Nephron (organoid): ENCODE data around the gene PRPH.

Experiments
- H3K27ac Mint-ChIP-seq, 3 experiments: 2 replicates each; pipeline ENCODE4 v1.8.0; 2020; ENCODE audit warnings: mixed read lengths in 3 of 3, mild to moderate bottlenecking in 2 of 3, moderate library complexity in 1 of 3
- H3K27me3 Mint-ChIP-seq: 2 replicates; pipeline ENCODE4 v1.8.0; 2021; ENCODE audit warnings: low read depth, mild to moderate bottlenecking, moderate library complexity, mixed read lengths
- H3K36me3 Mint-ChIP-seq: 2 replicates; pipeline ENCODE4 v1.8.0; 2020; ENCODE audit warnings: low read depth, mixed read lengths
- H3K4me1 Mint-ChIP-seq: 2 replicates; pipeline ENCODE4 v1.8.0; 2020; ENCODE audit warnings: mixed read lengths
- H3K4me3 Mint-ChIP-seq, 3 experiments: 2 replicates each; pipeline ENCODE4 v1.8.0; 2020; ENCODE audit warnings: mild to moderate bottlenecking in 3 of 3, mixed read lengths in 3 of 3, moderate library complexity in 2 of 3
- H3K9me3 Mint-ChIP-seq: 2 replicates; pipeline ENCODE4 v1.8.0; 2020; ENCODE audit warnings: mixed read lengths
- TF ChIP-seq, protein P1 (sequence below), 3 experiments: fragments of 200-600 bp; sonication (generic); IDR thresholded peaks; one replicate each; pipeline ENCODE4 v1.5.0; 2021; ENCODE audit warnings: antibody characterized with exemption in 3 of 3; ENCODE audit not compliant: unreplicated experiment in 3 of 3

PRPH gene

DNA sequence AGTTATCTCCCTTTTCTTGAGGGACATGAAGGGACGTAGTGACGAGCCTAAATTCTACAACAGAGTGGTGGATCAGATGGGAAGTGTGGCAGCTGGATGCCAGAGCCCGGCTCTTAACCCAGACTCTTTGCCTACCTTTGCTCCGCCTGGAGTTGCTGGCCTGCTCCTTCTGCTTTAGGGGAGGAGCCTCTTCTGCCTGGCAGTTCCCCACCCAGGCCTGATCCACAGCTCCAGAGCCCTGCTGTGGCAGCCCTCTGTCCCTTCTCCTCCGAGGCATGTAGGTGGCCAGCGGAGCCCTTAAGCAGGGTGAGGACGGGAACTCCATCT lies 2.3 kb upstream of the PRPH start:
- Mint-ChIP-seq H3K36me3 (no peaks in the 10 kb centered on the region), H3K27me3 (peaks cover 88% of the 10 kb centered on the region), H3K27ac (no peak overlapping the region), H3K9me3 (no peaks in the 10 kb centered on the region), H3K4me1 (peaks cover 4% of the 10 kb centered on the region), H3K4me3 (no peak overlapping the region)
- TF ChIP-seq, protein P1, sequence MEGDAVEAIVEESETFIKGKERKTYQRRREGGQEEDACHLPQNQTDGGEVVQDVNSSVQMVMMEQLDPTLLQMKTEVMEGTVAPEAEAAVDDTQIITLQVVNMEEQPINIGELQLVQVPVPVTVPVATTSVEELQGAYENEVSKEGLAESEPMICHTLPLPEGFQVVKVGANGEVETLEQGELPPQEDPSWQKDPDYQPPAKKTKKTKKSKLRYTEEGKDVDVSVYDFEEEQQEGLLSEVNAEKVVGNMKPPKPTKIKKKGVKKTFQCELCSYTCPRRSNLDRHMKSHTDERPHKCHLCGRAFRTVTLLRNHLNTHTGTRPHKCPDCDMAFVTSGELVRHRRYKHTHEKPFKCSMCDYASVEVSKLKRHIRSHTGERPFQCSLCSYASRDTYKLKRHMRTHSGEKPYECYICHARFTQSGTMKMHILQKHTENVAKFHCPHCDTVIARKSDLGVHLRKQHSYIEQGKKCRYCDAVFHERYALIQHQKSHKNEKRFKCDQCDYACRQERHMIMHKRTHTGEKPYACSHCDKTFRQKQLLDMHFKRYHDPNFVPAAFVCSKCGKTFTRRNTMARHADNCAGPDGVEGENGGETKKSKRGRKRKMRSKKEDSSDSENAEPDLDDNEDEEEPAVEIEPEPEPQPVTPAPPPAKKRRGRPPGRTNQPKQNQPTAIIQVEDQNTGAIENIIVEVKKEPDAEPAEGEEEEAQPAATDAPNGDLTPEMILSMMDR (IDR thresholded peaks at IDR 0.05; ENCODE audit: unreplicated experiment in 3 of 3) = no peak

DNA sequence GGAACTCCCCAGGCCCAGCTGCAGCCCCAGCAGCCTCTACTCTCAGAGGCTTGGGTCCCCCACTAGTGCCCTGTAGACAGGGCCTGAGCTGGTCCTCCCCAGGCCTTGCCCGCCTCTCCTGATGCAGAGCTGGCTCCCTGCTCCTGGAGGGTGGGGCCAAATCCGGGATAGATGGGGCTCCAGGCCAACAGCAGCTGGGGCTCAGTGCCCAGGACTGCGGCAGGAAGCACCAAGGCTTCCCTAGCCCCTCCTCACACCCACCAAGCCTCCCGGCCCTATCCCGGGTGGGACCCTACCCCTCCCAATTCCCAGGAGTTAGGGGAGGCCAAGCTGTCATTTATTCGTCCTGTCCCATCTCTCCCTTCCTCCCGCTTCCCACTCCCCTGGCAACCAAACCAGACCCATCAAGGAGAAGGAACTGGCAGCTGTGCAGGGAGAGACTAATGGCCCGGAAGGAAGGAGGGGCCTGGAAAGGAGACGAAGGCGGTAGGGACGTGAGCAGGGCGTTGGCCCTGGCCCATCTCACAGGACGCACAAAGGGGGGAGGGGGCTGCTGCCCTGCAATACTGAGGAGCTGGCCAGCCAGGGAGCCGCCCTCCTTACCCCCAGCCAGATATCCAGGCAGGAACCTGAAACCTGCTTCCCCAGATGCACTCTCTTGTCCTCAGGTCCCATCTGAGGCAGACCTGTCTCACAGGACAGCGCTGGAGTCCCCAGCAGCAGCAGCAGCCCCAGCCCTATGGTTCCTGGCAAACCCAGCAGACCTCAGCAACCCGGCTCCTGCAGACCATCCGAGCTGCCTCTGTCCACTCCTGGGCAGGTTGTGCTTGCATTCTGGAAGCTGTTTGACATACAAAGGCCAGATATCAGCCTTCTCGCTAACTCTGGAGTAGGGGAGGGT lies 1.6 kb upstream of the PRPH start:
- no peak overlapping the region for H3K27ac Mint-ChIP-seq
- peaks cover 88% of the 10 kb centered on the region for H3K27me3 Mint-ChIP-seq
- TF ChIP-seq, protein P1 (IDR thresholded peaks at IDR 0.05; ENCODE audit: unreplicated experiment in 3 of 3) = no peak
- H3K36me3 Mint-ChIP-seq = no peaks in the 10 kb centered on the region
- no peak overlapping the region for H3K4me3 Mint-ChIP-seq
- no peaks in the 10 kb centered on the region for H3K9me3 Mint-ChIP-seq
- H3K4me1 Mint-ChIP-seq = peaks cover 4% of the 10 kb centered on the region

DNA sequence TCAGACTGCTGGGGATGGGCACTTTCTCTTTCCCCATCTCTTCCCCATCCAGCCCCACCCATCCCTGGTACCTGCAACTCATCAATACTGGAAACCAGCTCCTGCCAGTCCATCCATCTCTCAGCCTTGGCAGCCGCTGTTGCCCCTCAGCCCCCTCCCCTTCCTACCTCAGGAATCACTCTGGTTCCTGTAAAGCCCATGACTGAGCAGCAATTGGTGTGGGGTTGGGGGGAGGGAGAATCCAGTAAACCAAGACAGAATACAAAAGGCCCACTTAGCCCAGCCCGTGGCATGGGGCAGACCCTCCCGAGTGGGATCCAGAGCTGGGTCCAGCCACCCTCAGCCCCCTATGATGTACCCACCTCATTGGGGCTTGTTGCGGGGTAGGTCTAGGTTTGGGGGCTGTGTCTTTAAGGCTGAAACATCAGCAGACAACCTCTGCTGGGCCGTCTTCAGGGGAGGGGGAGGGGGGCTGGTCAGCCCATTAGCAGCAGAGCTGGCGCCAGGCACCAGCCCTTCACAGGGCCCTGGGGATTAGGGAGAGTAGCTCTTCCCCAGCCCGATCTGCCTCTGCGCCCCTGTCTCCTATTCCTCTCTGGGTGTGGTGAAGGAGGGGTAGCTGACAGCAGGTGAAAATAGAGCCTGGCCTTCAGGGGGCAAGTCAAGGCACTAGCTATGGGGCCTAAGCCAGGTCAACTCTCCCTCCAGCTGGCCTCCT lies 702 bp upstream of the PRPH start:
- Mint-ChIP-seq H3K4me3 (no peak overlapping the region), H3K36me3 (no peaks in the 10 kb centered on the region), H3K4me1 (peaks cover 7% of the 10 kb centered on the region), H3K27ac (no peak overlapping the region), H3K27me3 (peaks cover 92% of the 10 kb centered on the region), H3K9me3 (no peaks in the 10 kb centered on the region)
- TF ChIP-seq, protein P1 (IDR thresholded peaks at IDR 0.05; ENCODE audit: unreplicated experiment in 3 of 3) = no peak

DNA sequence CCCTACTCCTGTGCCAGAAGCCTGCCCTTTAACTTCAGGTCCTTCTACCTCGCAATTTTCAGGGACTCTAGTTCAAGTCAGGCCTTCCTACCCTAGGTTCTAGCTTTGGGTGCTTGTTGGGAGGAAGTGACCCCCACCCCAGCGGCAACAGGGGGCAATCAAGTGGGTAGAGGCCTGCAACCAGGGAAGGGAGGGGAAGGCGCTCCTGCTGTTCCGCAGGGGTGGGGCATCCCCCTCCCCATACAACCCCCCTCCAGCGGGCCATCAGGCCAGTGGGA lies 204 bp upstream of the PRPH start:
- no peaks in the 10 kb centered on the region for H3K36me3 Mint-ChIP-seq
- no peaks in the 10 kb centered on the region for H3K9me3 Mint-ChIP-seq

DNA sequence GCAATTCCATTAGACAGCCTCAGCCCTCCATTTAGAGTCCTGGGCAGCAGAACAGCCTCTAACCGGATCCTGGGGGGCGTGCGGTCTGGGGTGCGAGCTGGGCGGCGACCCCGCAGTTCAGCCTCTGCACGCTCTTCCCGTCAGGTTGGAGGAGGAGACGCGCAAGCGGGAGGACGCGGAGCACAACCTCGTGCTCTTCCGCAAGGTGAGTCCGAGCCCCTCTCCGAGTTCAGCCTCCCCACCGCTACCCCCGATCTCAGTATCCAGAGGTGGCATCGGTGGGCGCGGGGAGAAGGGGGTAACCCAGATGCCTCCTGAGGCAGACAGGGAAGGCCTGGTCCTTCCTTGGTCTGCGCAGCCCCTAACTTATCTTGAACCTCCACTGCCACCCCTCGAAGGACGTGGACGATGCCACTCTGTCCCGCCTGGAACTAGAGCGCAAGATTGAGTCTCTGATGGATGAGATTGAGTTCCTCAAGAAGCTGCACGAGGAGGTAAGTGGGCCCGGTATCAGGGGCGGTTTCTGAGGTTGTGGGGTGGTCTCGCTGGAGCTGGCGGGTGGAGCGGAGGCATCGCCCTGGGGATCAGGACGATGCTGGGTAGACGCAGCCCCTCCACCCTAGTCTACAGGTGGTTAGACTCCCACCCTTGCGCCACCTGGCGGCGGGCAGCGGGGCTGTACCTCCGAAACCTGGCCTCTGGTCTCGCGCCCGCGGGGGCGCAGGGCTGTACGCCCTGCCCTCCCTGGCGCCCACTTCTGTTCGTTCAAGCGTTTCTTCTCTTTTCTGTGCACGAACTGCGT lies 1.3 kb downstream of the PRPH start:
- Mint-ChIP-seq H3K9me3 (no peaks in the 10 kb centered on the region), H3K4me3 (peak overlapping the region; percentile 38 to 64 (median 48)), H3K27me3 (peaks cover 97% of the 10 kb centered on the region), H3K4me1 (peaks cover 7% of the 10 kb centered on the region), H3K36me3 (no peaks in the 10 kb centered on the region), H3K27ac (no peak overlapping the region)
- TF ChIP-seq, protein P1 (IDR thresholded peaks at IDR 0.05; ENCODE audit: unreplicated experiment in 3 of 3) = peak; percentile 68 to 78 (median 76)

More for the DNA sequence above, 204 bp upstream of the PRPH start:
- no peak overlapping the region for H3K27ac Mint-ChIP-seq
- no peak overlapping the region for H3K4me3 Mint-ChIP-seq
- peaks cover 7% of the 10 kb centered on the region for H3K4me1 Mint-ChIP-seq
- H3K27me3 Mint-ChIP-seq = peaks cover 92% of the 10 kb centered on the region
- TF ChIP-seq, protein P1 (IDR thresholded peaks at IDR 0.05; ENCODE audit: unreplicated experiment in 3 of 3) = no peak
